SKM-1 (cell line): ENCODE measurements around the gene PCYT1B.
"Not testable (repeated sequence)": the region's sequence is repeated elsewhere in the genome, so short reads cannot be mapped to it uniquely, and the experiment has no call there.

ENCODE experiments used
- DNase-seq: peaks from one replicate; lab custom pipeline; 2025; ENCODE audit not compliant: unreplicated experiment; lab: John Stamatoyannopoulos, UW

The PCYT1B gene

DNA sequence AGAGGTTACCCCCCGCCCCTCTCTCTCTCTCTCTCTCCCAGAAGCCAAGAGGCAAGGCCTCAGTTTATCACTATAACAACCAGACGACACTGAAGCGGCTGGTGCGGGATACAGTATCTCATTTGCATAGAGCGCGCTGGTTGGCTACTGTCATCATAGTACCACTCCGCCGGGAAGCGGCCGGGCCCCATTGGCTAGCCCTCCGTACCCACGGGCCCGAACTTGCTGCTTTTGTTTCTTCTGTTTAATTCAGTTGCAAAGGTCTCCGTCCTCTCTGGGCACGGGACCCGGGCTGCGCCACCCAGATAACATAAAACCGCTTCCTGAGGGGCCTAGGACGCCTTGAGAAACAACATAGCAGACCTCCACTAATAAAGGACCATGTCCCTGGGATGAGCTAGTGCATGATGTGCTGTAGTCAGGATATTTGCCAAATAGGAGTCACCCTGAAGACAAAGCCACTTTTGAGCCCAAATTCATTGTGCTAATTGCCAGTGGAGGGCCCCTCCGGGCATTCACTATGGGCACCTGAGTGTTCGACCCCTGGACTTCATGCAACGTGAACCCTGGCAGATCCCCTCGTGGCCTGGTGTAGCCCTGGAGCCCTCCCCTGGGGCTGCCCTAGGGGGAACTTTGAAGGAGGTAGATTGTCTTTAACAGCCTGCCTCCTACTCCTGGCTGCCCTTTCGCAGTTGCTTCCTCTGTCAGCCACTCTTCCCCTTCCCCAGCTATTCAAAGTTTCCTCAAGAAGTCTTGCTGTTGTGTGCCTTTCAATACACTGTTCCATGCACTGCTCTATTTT is at the start of gene PCYT1B:
PCYT1B (minus strand) TSS at position 91 of the 802 bp plus-strand sequence. CDS start 242 bp downstream, outside the sequence.
- no peak for DNase-seq

- no peak for DNase-seq
Measured at GRCh38 chrX:24696294-24696693, 49.1 kb upstream of the PCYT1B start.

- DNase-seq: no peak
Measured at GRCh38 chrX:24694825-24695224, 47.7 kb upstream of the PCYT1B start.

DNA sequence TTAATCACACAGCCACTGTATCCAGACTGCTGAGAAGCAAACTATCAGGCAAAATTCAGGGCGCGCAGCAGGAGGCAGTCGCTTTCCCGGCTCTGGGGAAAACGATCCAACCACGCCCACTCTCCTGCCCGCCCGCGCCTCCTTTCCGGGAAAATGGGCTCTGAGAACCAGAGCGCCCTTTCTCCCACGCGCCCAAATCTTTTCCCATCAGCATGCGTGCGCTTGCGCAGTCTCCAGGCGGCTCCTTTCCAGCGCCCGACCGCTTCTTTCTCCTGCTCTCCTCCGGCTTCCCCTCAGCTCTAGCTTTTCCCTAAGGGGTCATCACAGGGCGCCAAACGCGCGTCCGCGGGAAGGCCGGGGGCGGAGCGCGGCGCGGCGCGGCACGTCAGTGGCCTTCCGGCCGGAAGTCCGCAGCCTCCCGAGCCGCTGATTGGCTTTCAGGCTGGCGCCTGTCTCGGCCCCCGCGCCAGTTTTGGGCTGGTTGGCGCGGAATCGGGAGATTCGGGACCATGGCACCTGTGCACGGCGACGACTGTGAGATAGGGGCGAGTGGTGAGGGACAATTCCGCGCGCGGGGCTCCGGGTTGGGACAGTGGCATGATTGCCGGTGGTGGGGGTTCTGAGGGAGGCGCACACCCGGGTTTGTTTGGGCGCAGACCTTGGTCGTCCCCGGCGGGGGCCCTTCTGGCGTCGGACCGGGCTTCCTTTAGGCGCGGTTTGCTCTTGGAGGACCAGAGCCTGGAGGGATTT is 46.5 kb upstream of the PCYT1B start, which contains the start of gene POLA1:
POLA1 (plus strand) TSS at position 466 of the 750 bp plus-strand sequence; CDS start at position 510, 44 bp downstream.
- DNase-seq: peak; percentile 91

DNA sequence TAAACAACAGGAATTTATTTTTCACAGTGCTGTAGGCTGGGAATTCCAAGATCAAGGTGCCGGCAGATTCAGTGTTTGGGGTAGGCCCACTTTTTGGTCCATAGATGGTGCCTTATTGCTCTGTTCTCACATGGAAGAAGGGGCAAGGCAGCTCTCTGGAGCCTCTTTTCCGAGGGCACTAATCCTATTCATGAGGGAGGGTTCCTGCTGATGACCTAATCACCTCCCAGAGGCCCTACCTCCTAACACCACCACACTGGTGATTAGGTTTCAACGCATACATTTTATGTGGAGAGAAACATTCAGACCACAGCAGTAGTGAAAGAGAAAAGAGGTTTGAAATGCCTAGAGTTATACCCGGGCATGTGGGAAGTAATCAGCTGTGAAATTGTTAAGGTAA is 45.2 kb upstream of the PCYT1B start:
- DNase-seq: no peak

DNA sequence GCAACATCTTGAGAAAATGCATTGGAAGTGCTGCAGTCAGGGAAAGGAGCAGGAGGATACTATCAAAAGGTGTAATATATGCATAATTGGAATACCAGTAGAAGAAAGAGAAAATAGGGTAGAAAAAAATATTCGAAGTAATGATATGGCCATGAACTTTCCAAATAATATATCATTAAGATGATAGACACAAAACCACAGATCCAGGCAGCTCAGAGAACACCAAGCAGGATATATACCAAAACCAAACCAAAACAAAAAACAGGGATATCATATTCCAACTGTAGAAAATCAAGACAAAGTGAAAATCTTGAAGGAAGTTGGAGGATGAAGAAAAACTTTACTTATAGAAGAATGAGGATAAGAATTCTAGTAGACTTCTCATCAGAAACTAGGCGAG is 36.9 kb upstream of the PCYT1B start:
- no peak for DNase-seq

GRCh38 chrX:24682739-24683432 is 35.7 kb upstream of the PCYT1B start:
- DNase-seq: no peak

- no peak for DNase-seq
Measured at GRCh38 chrX:24676403-24677024, 29.4 kb upstream of the PCYT1B start.

GRCh38 chrX:24673424-24673823 is 26.3 kb upstream of the PCYT1B start:
- no peak for DNase-seq

DNA sequence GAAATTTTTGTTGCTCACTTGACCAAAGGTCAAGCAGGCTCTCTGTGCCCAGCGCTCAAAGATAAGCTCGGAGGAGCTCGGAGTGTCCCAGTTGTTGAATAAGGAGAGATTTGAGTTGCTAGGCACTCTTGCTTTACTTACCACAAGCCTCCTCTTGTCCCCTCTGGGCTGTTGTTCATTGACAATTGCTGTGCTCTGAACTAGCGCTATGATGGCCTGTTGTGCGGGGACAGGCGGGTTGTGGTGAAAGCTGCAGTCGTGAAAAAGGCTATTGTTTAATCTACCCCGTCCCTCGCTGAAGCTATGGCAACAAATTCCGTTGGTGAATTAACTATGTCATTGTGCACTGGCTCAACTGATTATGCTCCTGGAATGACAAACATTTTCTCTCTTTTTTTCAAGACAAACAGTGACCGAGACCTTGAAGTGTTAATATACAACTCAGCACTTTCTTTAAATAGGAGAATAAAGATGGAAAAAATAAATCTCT is 25.6 kb upstream of the PCYT1B start:
- DNase-seq: no peak

GRCh38 chrX:24668111-24668510 is 21.0 kb upstream of the PCYT1B start:
- DNase-seq: no peak

DNA sequence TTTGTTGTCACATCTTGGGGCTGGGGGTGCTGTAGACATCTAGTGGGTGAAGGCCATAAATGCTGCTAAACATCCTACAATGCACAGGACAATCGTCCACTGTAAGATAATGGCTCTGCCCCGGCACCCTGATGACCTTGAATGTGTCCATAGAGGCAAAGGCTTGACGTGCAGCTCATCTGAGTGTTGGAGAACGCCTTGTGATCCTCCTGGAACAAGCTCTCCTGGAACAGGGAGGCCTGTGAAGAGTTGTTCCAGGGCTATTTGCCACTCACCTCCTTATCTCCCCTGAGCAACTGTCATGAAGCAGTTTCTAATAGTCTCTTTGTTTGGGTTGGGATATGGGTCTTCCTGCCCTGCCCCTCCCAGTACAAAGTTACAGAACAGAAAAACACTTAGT is 15.2 kb upstream of the PCYT1B start:
- no peak for DNase-seq

GRCh38 chrX:24661292-24661691 is 14.1 kb upstream of the PCYT1B start:
- DNase-seq: no peak

DNA sequence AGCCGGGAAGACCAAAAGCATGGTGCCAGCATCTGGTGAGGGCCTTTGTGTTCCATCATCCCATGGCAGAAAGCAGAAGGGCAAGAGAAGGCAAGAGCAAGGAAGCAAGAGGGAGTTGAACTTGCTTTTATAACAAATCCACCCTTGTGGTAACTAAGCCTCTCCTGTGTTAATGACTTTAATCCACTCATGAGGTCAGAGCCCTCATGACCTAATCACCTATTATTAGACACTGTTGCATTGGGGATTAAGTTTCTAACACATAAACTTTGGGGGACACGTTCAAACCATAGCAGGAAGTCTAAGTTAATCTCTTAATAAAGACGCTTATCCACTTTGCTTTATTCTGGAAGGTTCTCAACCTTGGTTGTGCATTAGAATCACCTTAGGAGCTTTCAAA is 12.5 kb upstream of the PCYT1B start:
- DNase-seq: no peak

DNA sequence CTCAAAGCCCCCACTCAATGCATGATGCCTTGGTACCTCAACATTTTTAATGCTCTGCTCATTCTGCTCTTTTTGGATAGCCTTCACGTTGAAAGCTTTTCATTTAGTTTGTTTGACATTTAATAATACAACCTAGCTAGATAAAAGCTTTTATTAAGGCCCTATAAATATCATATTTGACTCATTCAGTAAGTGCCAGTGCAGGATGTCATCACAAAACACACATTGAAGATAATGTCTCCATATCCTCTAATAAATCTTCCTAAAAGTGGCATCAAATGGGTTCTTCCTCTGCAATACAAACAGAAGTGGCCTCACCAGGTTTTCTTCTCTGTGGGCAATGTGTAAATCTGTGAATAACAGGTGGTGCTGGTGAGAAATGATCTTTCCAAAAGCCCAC is 12.0 kb upstream of the PCYT1B start:
- no peak for DNase-seq

GRCh38 chrX:24658421-24658820 is 11.3 kb upstream of the PCYT1B start:
- no peak for DNase-seq

DNA sequence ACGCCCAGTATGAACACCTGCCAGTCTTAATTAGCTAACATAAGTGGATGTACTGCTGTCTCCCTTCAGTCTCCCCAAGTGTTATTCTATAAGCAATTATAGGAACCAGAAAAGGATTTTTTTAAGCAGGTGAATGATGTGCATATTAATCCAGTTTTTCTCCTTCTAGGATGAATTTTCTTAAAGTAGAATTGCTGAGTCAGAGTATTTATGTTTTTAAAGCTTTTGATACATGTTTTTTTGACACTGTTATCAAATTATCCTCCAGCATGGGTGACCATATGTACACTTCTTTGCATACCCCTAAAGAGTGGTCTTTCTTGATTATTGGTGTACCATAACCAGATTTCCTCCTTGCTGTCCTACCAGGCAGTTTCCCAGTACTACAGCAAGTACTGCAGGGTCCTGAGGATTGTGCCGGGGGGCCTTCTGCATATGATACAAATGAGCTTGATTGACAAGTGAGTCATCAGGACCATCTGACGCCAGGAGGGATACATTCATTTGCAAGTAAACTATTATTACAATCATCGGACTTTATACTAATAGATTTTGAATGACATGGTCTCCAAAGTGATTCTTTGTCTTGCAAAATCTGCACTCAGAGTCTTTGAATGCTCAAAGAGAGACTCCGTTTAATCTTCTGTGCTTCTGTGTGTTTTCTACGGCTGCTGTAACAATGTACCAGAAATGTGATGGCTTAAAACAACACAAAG is 10.7 kb upstream of the PCYT1B start:
- no peak for DNase-seq

GRCh38 chrX:24655679-24656078 is 8.5 kb upstream of the PCYT1B start:
- DNase-seq: not testable (repeated sequence)

- DNase-seq: no peak
Measured at GRCh38 chrX:24651783-24652182, 4.6 kb upstream of the PCYT1B start.

GRCh38 chrX:24648495-24648894 is 1.3 kb upstream of the PCYT1B start:
- DNase-seq: no peak
